HepG2 (cell line): Measurements from ENCODE around the gene CNPY4. TPM values are rescaled to one million over a fixed set of nuclear protein-coding genes. Genes with fewer than 3 reads are reported as not detected.

ENCODE experiments used
- ATF7-NPFF ChIP-seq: sonication (generic); formaldehyde crosslinking; IDR thresholded peaks from 2 replicates; pipeline ENCODE4 v1.8.1; 2023; ENCODE audit warnings: mild to moderate bottlenecking, low read depth, missing genetic modification reagents, moderate library complexity
- KDM5A ChIP-seq: fragments of 200-600 bp; sonication (generic); IDR thresholded peaks from 2 replicates; pipeline ENCODE4 v1.7.0; 2018; ENCODE audit warnings: antibody characterized with exemption, mild to moderate bottlenecking, low read length, borderline replicate concordance
- KMT2A ChIP-seq: sonication (generic); formaldehyde crosslinking; IDR thresholded peaks from 2 replicates; pipeline ENCODE4 v1.4.0; 2020; ENCODE audit warnings: missing genetic modification reagents
- MAFK ChIP-seq, 2 experiments: IDR thresholded peaks in 1 of 2; conservative IDR thresholded peaks in 1 of 2; 2 replicates each; pipeline ENCODE4 v1.6.1; 2011; ENCODE audit warnings: improper control_type of control experiment in 2 of 2, low read length in 2 of 2
- REPIN1 ChIP-seq: sonication (generic); formaldehyde crosslinking; IDR thresholded peaks from 2 replicates; pipeline ENCODE4 v1.8.0; 2022; ENCODE audit warnings: missing genetic modification reagents, low read depth, mild to moderate bottlenecking, borderline replicate concordance
- REST ChIP-seq, 2 experiments: IDR thresholded peaks; 2 replicates each; pipeline ENCODE4 v1.6.1; 2011 to 2012; ENCODE audit warnings: low read length in 2 of 2, borderline replicate concordance in 1 of 2, low read depth in 1 of 2, mild to moderate bottlenecking in 1 of 2, moderate library complexity in 1 of 2
- TBL1XR1 ChIP-seq: fragments of 150-350 bp; IDR thresholded peaks from 2 replicates; pipeline ENCODE4 v1.6.1; 2014; ENCODE audit warnings: borderline replicate concordance, low read length; ENCODE audit not compliant: partially characterized antibody
- ZC3H4 ChIP-seq: sonication (generic); formaldehyde crosslinking; IDR thresholded peaks from 2 replicates; pipeline ENCODE4 v1.4.0; 2020; ENCODE audit warnings: missing genetic modification reagents, borderline replicate concordance
- ZFY ChIP-seq: sonication (generic); formaldehyde crosslinking; IDR thresholded peaks from 2 replicates; pipeline ENCODE4 v1.4.0; 2020; ENCODE audit warnings: missing genetic modification reagents
- ZNF224 ChIP-seq: sonication (generic); formaldehyde crosslinking; IDR thresholded peaks from 2 replicates; pipeline ENCODE4 v1.5.0; 2020; ENCODE audit warnings: mild to moderate bottlenecking, missing genetic modification reagents
- ZNF510 ChIP-seq: sonication (generic); formaldehyde crosslinking; IDR thresholded peaks from 2 replicates; pipeline ENCODE4 v1.4.0; 2020; ENCODE audit warnings: low read depth, mild to moderate bottlenecking, missing genetic modification reagents
- ZNF563 ChIP-seq: sonication (generic); formaldehyde crosslinking; IDR thresholded peaks from 2 replicates; pipeline ENCODE4 v1.8.0; 2022; ENCODE audit warnings: mild to moderate bottlenecking, moderate library complexity, missing genetic modification reagents
- ZNF574 ChIP-seq: sonication (generic); formaldehyde crosslinking; IDR thresholded peaks from 2 replicates; pipeline ENCODE4 v1.4.0; 2020; ENCODE audit warnings: missing genetic modification reagents
- ZNF839 ChIP-seq: sonication (generic); formaldehyde crosslinking; IDR thresholded peaks from 2 replicates; pipeline ENCODE4 v1.4.0; 2020; ENCODE audit warnings: missing genetic modification reagents, mild to moderate bottlenecking, borderline replicate concordance
- polyA plus RNA-seq, 8 experiments: library from polyadenylated mRNA; depleted of rRNA in 3 of 8; stranded (reverse) in 7 of 8; unstranded in 1 of 8; fragments of >200 nt; fragmentation: Illumina TruSeq in 4 of 8; extraction: Trizol in 4 of 8; gene quantifications; 2 replicates each; pipeline versions ENCODE4 v1.2.1 to v1.2.3, GENCODE V29; 2011 to 2016; ENCODE audit warnings: low read depth in 4 of 8, missing spikeins in 1 of 8, mixed read lengths in 1 of 8; ENCODE audit not compliant: insufficient read depth in 1 of 8
- total RNA-seq, 5 experiments: library from RNA; depleted of rRNA; stranded (reverse); fragments of >200 nt; fragmentation: Illumina TruSeq; extraction: Trizol; gene quantifications; 2 replicates each; pipeline ENCODE4 v1.2.3, GENCODE V29; 2016; ENCODE audit warnings: low read depth in 1 of 5
- TF ChIP-seq, protein P1 (sequence below): sonication (generic); formaldehyde crosslinking; IDR thresholded peaks from 2 replicates; pipeline ENCODE4 v1.8.1; 2023; ENCODE audit warnings: mild to moderate bottlenecking, inconsistent platforms, moderate library complexity, missing genetic modification reagents, borderline replicate concordance
- TF ChIP-seq, protein P2 (sequence below): IDR thresholded peaks from 2 replicates; pipeline ENCODE4 v1.6.1; 2018; ENCODE audit warnings: missing genetic modification reagents, mild to moderate bottlenecking, missing compliant biosample characterization

Gene CNPY4
- total and polyA plus RNA-seq, 2 of the 13 experiments (the other 11 are each of a cell fraction or from before 2014, with no cell fraction given): 6.2 to 12.7 TPM

DNA sequence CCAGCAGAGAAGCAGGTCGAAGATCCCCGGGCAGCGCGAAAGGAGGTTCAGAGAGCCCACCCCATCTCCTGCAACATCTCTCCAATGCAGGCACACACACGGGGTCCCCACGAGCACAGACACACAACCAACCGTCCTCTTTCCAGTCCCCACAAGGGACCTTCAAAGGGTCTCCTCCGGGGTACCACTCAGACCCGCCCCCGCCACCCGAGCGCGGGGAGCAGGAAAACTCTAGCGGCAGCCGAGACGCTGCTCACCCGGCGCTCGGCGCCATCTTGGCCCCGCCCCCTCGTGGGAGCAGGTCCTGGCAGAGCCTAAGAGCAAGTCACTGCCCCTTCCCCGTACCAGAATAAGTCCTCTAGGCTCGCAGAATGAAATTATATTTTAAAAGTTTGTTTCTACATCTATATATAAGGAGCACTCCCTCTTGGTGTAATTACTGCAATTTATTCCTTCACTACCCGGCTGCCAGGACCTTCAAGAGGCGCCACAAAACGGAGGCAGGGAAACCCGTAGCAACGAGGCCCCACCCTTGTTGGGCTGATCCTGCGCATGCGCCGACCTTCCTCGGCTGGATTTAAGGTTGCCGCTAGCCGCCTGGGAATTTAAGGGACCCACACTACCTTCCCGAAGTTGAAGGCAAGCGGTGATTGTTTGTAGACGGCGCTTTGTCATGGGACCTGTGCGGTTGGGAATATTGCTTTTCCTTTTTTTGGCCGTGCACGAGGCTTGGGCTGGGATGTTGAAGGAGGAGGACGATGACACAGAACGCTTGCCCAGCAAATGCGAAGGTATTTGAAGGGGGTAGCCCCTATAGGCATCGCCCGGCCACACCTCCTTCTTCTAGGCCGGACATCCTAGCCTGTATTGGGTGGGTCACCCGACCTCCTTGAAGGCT, at the start of gene CNPY4, which contains the start of gene TAF6 (continued):
- TF ChIP-seq, protein P1, sequence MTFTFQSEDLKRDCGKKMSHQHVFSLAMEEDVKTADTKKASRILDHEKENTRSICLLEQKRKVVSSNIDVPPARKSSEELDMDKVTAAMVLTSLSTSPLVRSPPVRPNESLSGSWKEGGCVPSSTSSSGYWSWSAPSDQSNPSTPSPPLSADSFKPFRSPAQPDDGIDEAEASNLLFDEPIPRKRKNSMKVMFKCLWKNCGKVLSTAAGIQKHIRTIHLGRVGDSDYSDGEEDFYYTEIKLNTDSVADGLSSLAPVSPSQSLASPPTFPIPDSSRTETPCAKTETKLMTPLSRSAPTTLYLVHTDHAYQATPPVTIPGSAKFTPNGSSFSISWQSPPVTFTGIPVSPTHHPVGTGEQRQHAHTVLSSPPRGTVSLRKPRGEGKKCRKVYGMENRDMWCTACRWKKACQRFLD (CRISPR knock-in tag): no peak
- TF ChIP-seq REPIN1: no peak
- no peak for TF ChIP-seq ZC3H4 (CRISPR knock-in tag)
- peak; percentile 87 for TF ChIP-seq KDM5A
- peak in 1 of 2 experiments; percentile 81; a peak in 2 of 4 replicates for TF ChIP-seq REST (IDR thresholded peaks at IDR 0.05; ENCODE audit: borderline replicate concordance in 1 of 2, low read depth in 1 of 2, low read length in 2 of 2)
- TF ChIP-seq ZNF224: peak; percentile 64; the same call in 1 of the 2 replicates
- no peak for TF ChIP-seq ZFY (CRISPR knock-in tag)
- peak; percentile 60; the same call in 1 of the 2 replicates for TF ChIP-seq ZNF510 (CRISPR knock-in tag)
- TF ChIP-seq KMT2A (CRISPR knock-in tag): 0 out of 2 replicates have a peak, but pooled peaks have one; percentile 51
- TF ChIP-seq ATF7-NPFF (CRISPR knock-in tag): no peak
- peak; percentile 42 for TF ChIP-seq TBL1XR1
- TF ChIP-seq ZNF839: no peak
- TF ChIP-seq MAFK (conservative IDR thresholded peaks at IDR 0.05 in 1 of 2, IDR thresholded peaks at IDR 0.05 in 1 of 2; ENCODE audit: low read length in 2 of 2): no peak
- peak; percentile 73 for TF ChIP-seq ZNF574 (CRISPR knock-in tag)
- TF ChIP-seq, protein P2, sequence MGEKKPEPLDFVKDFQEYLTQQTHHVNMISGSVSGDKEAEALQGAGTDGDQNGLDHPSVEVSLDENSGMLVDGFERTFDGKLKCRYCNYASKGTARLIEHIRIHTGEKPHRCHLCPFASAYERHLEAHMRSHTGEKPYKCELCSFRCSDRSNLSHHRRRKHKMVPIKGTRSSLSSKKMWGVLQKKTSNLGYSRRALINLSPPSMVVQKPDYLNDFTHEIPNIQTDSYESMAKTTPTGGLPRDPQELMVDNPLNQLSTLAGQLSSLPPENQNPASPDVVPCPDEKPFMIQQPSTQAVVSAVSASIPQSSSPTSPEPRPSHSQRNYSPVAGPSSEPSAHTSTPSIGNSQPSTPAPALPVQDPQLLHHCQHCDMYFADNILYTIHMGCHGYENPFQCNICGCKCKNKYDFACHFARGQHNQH: peak; percentile 57
- no peak; the same call in 1 of the 2 replicates for TF ChIP-seq ZNF563 (CRISPR knock-in tag)
